HEK293 (cell line): ENCODE data around the gene CA5A.

Experiments used
- CTCF ChIP-seq: fragments of 450-650 bp; formaldehyde crosslinking; IDR thresholded peaks from 2 replicates; pipeline ENCODE4 v1.5.1; 2016; ENCODE audit warnings: missing biosample characterization, missing genetic modification characterization
- KLF17 ChIP-seq: fragments of 450-650 bp; formaldehyde crosslinking; IDR thresholded peaks from 2 replicates; pipeline ENCODE4 v1.5.1; 2016; ENCODE audit warnings: missing biosample characterization, missing genetic modification characterization
- YY1 ChIP-seq: fragments of 450-650 bp; formaldehyde crosslinking; IDR thresholded peaks from 2 replicates; pipeline ENCODE4 v1.5.1; 2018; ENCODE audit warnings: missing biosample characterization, missing genetic modification characterization
- ZNF416 ChIP-seq: fragments of 450-650 bp; formaldehyde crosslinking; IDR thresholded peaks from 2 replicates; pipeline ENCODE4 v1.5.1; 2016; ENCODE audit warnings: missing biosample characterization, missing genetic modification characterization
- ZNF510 ChIP-seq: fragments of 450-650 bp; formaldehyde crosslinking; IDR thresholded peaks from 2 replicates; pipeline ENCODE4 v1.5.1; 2018; ENCODE audit warnings: mild to moderate bottlenecking, missing genetic modification characterization, missing biosample characterization; ENCODE audit not compliant: insufficient replicate concordance
- TF ChIP-seq, protein P1 (sequence below): fragments of 450-650 bp; formaldehyde crosslinking; IDR thresholded peaks from 2 replicates; pipeline ENCODE4 v1.5.1; 2016; ENCODE audit warnings: missing biosample characterization, missing genetic modification characterization

DNA sequence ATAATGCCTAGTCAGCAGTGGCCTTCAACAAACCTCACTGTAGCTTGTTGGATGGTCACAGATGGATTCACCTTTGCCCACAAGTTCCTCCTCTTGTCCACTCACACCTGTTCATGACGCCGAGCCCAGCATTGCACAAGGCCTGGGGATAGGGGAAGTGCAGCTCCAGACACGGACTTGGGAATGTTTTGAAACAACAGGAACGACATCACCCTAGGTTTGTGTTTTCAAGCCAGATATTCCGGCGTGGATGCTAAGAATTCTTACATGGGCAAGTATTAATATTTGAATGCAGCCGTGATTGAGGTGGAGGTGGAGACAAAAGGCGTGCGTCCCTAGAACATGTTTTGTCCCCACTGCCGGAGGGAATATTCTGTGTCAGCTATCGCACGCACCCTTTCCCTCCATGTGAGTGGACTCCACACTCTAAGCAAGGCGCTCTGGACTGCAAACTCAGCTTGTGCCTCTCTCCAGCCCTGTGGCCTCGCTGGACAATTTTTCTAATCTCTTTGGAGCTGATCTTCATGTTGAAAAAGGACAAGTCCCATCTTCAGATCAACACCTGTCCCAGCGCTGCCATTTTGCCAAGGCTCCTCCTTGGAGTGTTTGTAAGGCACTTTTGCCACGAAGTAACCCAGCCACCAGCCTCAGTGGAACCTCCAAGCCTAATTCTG, 12.9 kb upstream of the CA5A start:
- TF ChIP-seq CTCF (tag by site-specific recombination) (no peak), ZNF510 (tag by site-specific recombination) (no peak), KLF17 (tag by site-specific recombination) (no peak), ZNF416 (tag by site-specific recombination) (no peak), YY1 (no peak)
- TF ChIP-seq, protein P1, sequence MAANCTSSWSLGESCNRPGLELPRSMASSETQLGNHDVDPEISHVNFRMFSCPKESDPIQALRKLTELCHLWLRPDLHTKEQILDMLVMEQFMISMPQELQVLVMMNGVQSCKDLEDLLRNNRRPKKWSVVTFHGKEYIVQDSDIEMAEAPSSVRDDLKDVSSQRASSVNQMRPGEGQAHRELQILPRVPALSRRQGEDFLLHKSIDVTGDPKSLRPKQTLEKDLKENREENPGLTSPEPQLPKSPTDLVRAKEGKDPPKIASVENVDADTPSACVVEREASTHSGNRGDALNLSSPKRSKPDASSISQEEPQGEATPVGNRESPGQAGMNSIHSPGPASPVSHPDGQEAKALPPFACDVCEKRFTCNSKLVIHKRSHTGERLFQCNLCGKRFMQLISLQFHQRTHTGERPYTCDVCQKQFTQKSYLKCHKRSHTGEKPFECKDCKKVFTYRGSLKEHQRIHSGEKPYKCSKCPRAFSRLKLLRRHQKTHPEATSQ (tag by site-specific recombination) = no peak
